ENCODE measurements around the gene GASK1B.

The GASK1B gene

DNA sequence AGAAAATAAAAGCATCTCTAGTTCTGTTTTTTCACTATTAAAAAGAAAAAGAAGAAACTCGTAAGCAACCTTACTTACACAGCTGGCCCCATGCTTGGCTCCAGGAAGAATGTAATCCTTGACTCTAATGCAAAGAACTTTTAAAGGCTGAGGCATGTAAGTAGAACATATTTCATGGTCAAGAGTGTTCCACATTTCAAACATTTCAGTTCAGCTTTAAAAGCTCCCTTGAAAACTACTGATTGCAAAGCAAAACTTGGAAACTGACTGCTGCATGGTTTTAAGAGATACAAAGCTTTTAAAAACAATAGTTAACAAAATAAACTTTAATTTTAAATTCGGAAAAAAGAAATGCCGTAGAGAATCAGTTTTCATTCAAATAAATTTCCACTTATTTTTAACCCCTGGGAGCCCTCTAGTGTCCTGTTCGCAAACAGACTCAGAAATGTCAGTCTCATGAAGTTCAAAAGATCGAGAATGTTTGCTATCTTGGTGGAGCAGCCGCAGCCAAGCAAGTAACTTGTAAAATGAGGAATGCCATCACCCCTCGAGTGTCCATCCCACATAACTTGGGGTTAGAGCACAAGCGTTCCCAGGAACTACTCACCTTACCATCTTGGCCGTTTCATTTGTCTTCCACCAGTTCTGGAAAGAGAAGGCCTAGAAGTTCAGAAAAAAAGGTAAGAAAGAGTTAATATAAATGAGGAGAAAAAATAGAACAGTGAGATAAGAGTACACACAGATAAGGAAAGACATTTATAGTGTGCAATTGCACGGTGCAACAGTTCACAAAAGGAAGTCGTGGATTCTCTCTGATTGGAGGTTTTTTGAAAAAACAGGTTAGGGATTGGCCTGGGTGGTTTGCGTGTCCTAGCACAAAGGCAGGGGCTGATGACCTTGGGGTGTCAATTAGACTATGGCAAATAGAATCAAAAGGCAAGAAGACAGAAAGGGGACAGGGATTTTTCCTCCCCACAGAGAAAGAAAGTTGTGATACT, at the start of gene GASK1B:
Gene GASK1B, minus strand, starts transcription at position 765 of the 998 bp plus-strand sequence. CDS start 1,650 bp downstream, outside the sequence.
- DNase-seq = no peak

DNA sequence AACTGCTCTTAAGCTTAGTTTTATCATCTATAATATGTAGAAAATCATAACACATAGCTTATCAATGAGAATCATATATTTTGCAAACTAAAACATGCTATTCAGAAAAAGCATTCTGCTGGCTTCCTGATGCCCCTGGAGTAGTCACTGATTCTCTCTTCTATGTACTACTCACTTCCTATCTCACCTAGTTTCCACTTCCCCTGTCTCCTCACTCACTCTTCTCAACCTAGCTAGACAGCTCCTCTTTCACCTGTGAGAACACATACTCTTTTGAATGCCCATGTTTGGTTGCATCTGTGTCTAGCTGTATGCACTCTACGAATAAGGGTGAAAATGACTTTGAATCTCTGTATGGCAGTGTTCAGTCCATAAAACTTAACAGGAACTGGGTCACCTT, 46.8 kb upstream of the GASK1B start:
- DNase-seq = no peak

DNA sequence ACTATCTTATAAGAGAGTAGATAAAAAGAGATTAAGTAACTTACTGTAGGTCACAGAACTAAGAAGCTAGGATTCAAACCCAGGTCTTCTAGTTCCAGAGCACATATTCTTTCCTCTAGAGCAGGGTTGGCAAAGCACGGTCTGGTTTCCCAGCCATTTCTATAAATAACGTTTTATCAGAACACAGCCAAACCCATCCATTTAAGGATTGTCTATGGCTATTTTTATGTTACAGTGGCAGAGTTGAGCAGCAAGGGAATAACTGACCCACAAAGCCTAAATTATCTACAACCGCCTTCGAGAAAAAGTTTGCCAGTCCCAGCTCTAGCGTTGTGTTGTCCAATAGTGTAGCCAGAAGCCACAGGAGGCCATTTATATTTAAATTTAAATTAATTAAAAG, 44.9 kb upstream of the GASK1B start:
- no peak for DNase-seq

DNA sequence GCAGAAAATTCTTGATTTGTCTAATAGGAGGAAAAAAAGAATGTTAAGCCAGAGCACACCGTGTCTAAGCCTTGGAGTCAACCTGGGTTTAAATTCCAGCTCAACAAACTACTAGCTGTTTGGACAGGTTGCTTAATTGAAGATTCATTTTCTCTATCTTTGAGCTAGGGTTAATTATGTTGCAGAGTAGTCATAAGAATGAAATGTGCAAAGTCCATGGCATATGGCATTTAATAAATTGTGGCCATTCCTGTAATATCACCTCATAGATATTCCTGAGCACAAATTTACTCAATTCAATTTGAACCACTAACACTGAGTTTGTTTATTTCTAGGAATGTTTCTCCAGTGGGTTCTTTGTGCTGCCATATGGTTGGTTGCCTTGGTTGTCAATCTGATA, 42.0 kb upstream of the GASK1B start:
- DNase-seq = no peak

DNA sequence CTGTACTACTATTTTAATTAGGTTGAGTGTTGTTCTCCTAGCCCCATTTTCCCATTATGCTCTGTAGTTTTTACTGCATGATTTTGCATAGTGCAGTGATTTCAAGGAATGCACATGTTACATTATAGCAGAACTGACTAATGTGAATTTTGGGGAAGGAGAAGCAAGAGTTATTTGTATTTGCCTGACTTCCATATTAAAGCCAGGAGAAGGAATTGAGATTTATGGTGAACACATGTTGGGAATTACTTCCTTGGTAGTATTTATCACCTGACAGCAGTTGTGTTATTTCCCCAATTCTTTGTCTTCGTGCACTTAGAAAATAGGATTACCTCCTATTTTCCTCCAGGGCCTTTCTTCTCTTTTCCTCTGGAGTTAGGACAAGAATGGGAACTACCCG, 40.6 kb upstream of the GASK1B start:
- no peak for DNase-seq

DNA sequence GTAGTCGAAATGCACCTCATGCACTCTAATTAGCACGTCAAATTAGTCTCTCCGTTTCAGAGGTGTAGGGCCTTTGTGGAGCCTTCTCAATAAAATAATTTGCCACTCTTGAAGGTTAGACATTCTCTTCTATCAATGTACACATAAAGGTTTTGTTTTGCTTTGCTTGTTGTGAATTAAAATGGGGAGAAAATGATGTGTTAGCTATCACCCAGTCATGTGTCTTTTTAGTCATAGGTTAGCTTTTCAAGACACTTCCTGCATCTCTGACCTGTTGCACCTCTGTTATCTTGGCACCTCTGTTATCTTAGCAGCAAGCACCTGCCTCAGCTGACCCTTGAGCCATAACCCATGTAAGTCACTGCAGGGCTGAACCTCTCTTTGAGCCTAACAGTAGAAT, 38.4 kb upstream of the GASK1B start:
- DNase-seq = no peak

DNA sequence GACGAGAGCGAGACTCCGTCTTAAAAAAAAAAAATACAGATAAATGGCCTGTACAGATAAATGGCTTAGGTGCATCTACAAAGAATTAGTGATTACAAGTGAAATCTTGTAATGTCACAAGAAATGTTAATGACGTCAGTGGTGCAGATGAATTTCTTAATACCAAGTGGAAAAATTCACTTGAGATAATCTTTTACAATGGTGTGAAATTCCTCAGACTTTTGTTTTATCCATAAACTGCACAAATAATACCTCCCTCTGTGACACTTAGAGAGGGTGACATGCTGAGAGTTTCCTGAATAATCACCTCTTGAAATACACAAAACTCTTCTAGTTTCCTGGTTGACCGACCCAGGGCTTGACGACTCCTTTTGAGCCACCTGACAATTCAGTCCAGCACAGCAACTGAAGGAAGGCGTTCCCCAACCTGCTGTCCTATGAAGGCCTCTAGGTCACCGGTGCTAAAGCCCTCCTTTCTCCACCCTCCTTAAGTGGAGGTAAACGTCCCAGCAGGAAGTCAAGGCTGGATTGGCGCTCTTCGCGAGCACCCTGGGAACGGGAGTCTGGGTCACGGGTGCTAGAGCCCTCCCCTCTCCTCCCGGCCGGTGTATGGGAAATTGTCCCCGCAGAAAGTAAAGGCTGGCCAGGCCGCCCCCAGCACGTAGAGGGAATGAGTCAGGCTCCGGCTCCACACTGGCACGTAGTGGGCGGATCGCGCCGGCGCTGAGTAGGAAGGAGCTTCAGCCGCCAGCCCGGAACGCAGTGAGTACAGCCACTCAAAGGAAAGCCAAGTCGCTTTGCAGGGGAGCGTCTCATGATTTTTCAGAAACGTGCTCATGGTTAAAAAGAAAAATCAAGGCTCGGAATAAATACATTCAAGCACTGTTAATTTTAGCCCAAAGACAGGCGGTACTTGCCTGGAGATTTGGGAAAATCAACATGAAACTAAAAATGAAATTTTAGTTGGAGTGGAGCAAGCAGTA, 37.3 kb upstream of the GASK1B start, which contains the start of gene TMEM144:
Gene TMEM144, plus strand, starts transcription at position 662 of the 983 bp plus-strand sequence. CDS start 2,182 bp downstream, outside the sequence.
- DNase-seq = no peak

DNA sequence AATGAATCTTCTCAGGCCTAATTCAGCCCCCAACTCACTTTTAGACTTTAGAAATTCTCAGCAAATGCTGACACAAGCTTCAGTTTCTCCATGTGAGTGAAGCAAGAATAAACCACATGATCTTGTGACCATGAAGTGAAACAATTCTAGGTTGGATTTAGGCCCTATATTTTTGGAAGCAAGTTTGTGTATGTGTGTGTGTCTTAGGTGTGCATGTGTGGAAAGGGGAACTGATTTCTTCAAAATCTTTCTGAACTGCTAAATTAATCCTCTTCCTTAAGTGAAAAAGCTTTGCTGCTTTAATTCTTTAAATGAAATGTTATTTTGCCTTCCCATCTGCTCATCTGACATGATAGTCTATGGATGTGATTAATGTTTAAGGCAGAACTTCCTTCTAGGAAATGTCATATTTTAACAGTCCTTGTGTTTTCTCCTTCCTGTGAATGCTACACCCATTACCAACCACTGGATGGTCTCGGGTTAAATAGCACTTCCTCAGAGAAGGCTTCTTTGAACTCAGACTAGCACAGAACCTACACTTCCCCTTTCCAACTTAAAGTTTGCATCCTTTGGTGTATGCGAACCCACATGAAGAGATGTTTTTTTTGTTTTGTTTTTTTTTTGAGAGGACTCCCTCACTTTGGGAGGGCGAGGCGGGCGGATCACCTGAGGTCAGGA, 36.3 kb upstream of the GASK1B start:
- DNase-seq = no peak

DNA sequence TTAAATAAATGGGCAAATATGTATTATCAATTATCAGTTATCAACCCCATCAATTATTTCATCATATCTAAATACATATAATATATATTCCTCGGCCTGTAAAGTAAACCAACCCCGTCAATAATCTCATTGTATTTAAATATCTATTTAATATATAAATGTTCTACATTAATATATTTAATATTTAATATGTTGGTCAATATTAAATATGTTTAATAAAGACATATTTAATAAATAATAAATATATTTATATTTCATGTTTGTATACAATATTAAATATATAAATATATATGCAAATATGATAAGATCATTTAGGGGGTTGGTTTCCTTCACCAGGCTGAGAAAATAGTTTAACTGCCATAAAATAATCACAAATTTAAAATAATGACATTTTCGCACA, 31.1 kb upstream of the GASK1B start:
- no peak for DNase-seq

DNA sequence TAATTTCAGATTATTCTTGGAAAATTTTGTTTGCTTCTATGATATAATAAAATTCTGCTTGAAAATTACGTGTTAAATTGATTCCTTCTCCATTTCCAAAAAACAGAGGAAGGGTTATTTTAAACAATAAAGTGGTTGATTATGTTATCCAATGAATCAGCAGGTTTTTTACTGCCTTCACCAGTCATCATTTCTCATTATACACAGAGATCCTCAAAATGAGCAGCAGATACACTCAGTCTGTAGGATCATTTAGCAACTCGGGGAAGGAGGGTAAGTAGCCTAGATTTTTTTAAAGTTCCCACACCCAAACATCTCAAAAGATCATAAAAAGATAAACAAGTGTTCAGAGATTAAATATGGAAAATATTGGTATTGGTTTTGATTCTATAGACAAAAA, 30.6 kb upstream of the GASK1B start:
- no peak for DNase-seq

DNA sequence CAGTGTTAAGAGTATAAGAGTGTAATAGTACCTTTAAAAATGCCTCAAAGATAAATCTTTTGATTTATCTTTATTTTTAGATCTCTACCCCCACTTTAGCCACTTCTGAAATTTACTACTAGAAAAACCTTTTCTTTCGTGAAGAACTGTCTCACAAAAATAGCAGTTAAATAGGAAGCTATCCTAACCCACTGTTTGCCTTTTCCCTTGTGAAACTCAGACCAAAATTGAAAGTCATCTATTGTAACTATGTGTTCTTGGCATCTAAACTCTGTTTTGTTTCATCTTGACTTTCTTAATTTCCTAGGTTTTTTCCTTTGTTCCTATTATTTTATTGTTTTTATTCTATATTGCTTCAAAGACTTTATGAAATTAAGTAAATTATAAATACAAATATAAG, 29.7 kb upstream of the GASK1B start:
- no peak for DNase-seq

DNA sequence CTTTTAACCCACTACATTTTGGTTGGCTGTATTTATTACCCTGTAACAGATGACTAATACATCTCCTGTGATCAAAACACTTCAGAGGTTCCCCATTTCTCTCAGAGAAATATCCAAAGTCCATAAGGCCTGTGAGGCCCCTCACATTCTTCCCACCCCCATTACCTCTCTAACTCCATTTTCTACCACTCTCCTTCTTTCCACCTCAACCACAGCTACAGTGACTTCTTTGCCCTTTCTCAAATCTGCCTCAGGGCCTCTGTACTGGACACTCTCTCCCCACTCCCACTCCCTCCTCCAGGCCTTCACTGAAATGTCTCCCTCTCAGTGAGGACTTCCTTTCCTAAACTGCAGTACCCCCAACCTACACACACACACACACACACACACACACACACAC, 29.1 kb upstream of the GASK1B start:
- no peak for DNase-seq

DNA sequence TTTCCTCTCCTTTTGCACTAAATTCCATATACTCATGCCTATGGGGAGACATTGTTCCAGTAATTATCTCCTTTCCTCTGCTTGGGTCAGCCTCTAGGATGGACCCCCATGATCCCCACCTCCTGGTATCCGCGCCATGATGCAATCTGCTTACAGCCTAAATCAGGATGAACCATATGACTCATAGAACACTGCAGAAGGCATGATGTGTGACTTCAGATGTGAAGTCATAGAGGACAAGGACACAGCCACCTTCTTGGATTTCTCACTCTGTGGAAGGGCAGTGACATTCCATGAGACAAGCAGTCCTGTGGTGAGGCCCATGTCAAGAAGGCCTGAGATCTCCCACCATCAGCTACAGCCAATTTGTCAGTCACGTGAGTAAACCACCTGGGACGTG, 28.5 kb upstream of the GASK1B start:
- DNase-seq = no peak

DNA sequence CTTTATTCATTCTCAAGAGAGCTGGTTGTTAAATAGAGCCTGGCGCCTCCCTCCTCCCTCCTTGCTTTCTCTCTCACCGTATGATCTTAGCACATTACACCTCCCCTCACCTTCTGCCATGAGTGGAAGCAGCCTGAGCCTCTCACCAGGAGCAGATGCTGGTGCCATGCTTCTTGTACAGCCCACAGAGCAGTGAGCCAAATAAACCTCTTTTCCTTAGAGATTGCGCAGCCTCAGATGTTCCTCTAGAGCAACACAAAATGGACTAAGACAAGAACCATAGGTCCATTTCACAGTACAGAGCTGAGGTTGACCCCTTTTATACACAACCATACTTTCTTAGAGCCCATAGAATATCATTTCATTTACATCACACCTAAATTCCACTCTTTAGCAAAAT, 27.4 kb upstream of the GASK1B start:
- no peak for DNase-seq

DNA sequence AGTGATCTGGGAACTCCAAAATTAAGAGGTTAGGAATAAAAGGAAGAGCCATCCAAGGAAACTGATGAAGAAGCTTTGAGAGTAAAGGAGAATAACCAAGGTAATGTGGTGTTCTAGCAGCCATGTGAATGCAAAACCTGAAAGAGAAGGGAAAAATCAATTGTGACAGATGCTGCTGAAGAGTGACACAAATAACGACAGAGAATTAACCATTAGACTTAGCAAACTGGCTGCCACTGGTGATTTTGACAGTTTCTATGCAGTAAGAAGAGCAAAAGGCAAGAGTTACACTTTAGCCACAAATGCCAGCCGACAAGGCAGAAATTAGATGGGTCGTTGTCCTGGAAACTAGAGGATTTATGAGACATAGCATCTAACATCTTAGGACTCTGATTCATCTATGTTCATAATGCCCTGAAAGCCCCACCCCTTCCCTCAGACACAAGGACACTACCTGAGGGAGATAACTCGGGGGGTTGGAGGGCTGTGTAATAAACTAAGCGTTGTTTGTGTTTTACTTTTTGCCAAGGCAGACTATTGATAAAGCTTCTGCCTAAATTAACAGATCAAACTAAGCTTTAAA, 24.5 kb upstream of the GASK1B start:
- no peak for DNase-seq

DNA sequence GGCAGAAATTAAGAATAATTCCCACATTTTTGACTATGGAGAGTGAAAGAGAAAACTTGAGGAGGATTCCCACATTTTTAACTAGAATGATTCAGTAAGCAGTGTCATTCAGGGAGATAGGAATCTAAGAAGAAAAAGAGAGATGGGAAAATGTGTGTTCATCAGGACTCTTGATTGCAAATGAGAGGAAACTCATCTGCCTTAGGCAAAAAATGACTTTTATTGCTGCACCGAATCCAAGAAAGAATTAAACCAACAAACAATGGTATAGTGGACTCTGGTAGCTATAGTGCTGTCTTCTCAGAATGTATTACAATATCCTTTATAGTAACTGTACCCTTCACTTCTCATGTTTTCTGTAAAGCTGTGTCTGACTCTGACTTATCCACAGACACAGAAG, 22.5 kb upstream of the GASK1B start:
- no peak for DNase-seq

DNA sequence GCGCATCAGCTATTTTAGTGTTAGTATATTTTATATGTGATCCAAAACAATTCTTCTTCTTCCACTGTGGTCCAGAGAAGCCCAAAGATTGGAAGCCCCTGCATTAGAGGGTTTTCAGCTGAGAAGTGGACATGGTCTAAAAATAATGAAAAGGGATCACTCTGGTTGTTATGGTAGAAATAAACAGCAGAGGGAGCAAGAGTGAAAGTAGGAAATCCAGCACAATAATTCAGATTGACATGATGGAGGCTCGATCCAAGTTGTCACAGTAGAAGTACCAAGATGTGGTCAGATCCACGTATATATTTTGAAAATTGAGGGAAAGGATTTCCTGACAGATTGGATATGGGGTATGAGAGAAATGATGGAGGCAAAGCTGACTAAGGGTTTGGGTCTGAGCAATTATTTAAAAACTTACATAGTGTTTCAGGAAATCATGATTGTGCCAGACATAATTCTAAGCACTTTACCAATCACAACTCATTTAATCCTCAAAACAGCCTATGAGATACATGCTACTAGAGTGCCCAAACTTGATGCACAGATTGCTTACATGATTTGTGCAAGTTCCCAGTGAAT, 20.4 kb upstream of the GASK1B start:
- no peak for DNase-seq

DNA sequence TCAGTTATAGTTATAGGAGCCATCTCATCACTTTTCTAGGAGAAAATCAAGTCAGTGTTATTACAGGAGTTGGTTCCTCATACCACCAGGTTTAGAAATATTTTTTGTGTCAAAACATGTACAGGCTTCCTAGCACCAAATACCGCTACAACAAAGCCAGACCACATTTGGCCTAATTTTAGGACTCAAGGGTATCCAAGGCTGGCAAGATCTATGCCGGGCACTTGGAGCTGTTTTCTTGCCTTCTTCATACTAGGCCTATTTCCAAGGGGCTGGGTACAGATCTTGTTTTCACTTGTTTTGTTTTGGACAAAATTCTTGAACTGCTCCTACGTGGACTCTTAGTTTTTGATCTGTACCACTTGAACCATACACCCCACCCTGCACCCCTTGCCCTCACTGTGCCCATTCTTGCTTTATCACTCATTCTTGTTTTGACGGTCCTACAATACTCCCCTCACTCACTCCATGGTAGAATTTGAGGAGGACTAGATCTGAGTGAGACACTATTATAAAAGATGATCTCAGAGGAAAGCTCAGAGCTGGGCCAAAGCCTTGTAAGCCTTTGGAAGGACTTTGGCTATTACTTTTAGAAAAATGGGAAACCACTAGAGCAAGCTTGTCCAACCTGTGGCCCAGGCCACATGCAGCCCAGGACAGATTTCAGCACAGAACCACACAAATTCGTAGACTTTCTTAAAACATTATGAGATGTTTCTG, 19.8 kb upstream of the GASK1B start:
- DNase-seq = no peak

DNA sequence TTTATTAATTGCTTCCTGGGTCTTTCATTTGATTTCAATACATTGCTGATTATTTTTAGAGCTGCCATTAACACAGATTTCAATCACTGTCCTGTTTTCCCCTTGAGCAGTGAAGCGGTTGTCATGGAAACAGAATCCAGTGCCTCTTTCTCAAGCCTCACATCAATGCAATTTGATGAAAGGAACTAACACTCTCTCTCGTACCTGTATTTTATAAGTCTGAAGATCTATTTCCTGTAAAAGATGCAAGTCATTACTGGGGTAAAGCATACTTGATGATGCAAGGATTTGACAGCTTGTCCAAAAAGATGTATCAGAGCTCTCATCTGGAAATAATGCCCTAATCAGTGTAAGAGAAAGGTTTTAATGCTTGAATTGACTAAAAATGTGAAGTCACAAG, 17.9 kb upstream of the GASK1B start:
- DNase-seq = no peak

DNA sequence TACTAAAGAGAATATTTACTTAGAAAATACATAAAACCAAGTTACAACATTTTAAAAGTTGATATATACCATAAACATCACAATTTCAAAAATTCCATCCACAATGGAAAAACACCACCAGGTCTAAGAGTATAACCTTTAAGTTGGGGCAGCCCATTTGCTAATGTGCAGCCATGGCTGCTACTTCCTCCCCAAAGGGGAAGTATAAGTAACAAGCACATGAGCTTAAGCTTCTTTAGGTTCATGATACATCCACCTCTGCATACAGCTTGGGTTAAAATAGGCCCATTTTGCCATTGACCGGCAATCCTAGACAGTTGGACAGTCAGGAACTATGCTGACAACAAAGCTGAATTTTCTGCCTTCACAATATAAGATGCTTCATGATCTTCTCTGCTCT, 16.6 kb upstream of the GASK1B start:
- no peak for DNase-seq

DNA sequence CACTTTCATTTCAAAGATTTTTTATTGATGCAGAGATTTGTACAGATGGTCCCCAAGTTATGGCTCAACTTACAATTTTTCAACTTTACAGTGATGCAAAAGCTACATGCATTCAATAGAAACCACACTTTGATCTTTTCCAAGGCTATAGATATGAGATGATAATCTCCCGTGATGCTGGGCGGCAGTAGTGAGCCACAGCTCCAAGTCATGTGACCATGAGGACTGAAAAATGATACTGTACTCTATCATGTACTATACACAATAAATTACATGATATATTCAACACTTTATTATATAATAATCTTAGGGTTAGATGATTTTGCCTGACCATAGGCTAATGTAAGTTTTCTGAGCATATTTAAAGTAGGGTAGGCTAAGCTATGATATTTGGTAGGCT, 14.0 kb upstream of the GASK1B start:
- no peak for DNase-seq
